BLaER1 treated with 17β-estradiol and CSF1 and Interleukin-3, amounts not matched to agents 10 nM and 100 nM (cell line): Measurements from ENCODE around the gene CREB3L1.

ENCODE experiments used
- H3K27ac ChIP-seq, 11 experiments: shearing (Covaris generic); formaldehyde crosslinking; 2 replicates each; pipeline ENCODE4 v1.8.1; 2022
- H3K27me3 ChIP-seq, 11 experiments: shearing (Covaris generic); formaldehyde crosslinking; 2 replicates each; pipeline ENCODE4 v1.8.1; 2022
- H3K36me3 ChIP-seq, 11 experiments: shearing (Covaris generic); formaldehyde crosslinking; 2 replicates each; pipeline ENCODE4 v1.8.1; 2022
- H3K4me1 ChIP-seq, 10 experiments: shearing (Covaris generic); formaldehyde crosslinking; 2 replicates each; pipeline ENCODE4 v1.8.1; 2022
- H3K4me2 ChIP-seq, 11 experiments: shearing (Covaris generic); formaldehyde crosslinking; 2 replicates each; pipeline ENCODE4 v1.8.1; 2022
- H3K4me3 ChIP-seq, 10 experiments: shearing (Covaris generic); formaldehyde crosslinking; 2 replicates each; pipeline ENCODE4 v1.8.1; 2022
- H3K9ac ChIP-seq, 11 experiments: shearing (Covaris generic); formaldehyde crosslinking; 2 replicates each; pipeline ENCODE4 v1.8.1; 2022
- H3K9me3 ChIP-seq, 11 experiments: shearing (Covaris generic); formaldehyde crosslinking; replicated peaks in 1 of 11; 2 replicates each; pipeline ENCODE4 v1.8.1; 2022
- H4K20me1 ChIP-seq, 11 experiments: shearing (Covaris generic); formaldehyde crosslinking; 2 replicates each; pipeline ENCODE4 v1.8.1; 2022
- Cebpa-rat ChIP-seq, 11 experiments: shearing (Covaris generic); IDR thresholded peaks; 2 replicates each; pipeline ENCODE4 v1.8.1; 2022

CREB3L1 gene

GRCh38 chr11:46277622-46278386 is at the start of gene CREB3L1:
TSS of gene CREB3L1 (plus strand) at chr11:46277662. CDS start at chr11:46278112, 450 bp downstream.
- peak within 1 kb of the TSS; percentile 30 to 70 (median 50); a peak in 18 of 22 replicates for H3K4me2 ChIP-seq
- peaks cover 61 to 78% (median 70%) of the 10 kb centered on the region in 11 experiments for H3K27me3 ChIP-seq
- H3K27ac ChIP-seq, result no peak within 1 kb of the TSS
- H3K9ac ChIP-seq, result no peak within 1 kb of the TSS; a peak in 1 of 22 replicates
- TF ChIP-seq Cebpa-rat (IDR thresholded peaks at IDR 0.05), result no peak
- H3K4me1 ChIP-seq, result peaks cover 22 to 48% (median 37%) of the 10 kb centered on the region in 10 experiments
- H3K9me3 ChIP-seq, result no peaks in the 10 kb centered on the region
- peak within 1 kb of the TSS in 7 of 10 experiments; percentile 10 to 56 (median 37); a peak in 9 of 20 replicates for H3K4me3 ChIP-seq
- peaks cover 0 to 11% (median 0%) of the 10 kb centered on the region in 11 experiments; a peak in 2 of 22 replicates for H4K20me1 ChIP-seq
- no peaks in the 10 kb centered on the region for H3K36me3 ChIP-seq

GRCh38 chr11:46229230-46229629 is 48.2 kb upstream of the CREB3L1 start:
- peak in 7 of 11 experiments; percentile 48 to 84 (median 57); a peak in 11 of 22 replicates for TF ChIP-seq Cebpa-rat (IDR thresholded peaks at IDR 0.05)
- H4K20me1 ChIP-seq, result no peaks in the 10 kb centered on the region
- peaks cover 0 to 6% (median 0%) of the 10 kb centered on the region in 11 experiments; a peak in 4 of 22 replicates for H3K9me3 ChIP-seq
- peak overlapping the region in 3 of 11 experiments; percentile 24 to 45 (median 37); a peak in 5 of 22 replicates for H3K4me2 ChIP-seq
- H3K9ac ChIP-seq, result no peak overlapping the region
- no peak overlapping the region; a peak in 1 of 22 replicates for H3K27ac ChIP-seq
- H3K4me3 ChIP-seq, result no peak overlapping the region
- peaks cover 0 to 11% (median 0%) of the 10 kb centered on the region in 10 experiments; a peak in 6 of 20 replicates for H3K4me1 ChIP-seq
- peaks cover 0 to 1% (median 0%) of the 10 kb centered on the region in 11 experiments; a peak in 2 of 22 replicates for H3K27me3 ChIP-seq
- H3K36me3 ChIP-seq, result no peaks in the 10 kb centered on the region

DNA sequence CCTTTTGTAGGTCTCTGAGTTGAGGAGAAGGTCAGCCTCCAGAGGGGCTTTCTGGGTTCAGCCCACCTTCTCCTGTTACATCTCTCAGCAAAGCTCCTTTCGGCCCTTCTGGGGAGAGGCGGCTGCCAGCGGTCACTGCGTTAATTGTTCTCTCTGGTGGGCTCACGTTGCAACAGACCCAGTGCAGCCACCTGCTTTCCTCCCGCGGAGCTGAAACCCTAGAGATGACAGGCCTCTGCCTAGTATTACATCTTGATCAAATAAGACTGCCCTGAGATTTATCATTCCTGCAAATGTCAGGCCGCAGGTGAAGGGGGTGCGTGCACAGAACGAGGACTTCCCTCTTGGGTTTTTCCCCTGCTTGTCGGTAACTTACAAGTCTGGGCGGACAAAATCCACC is 43.2 kb upstream of the CREB3L1 start:
- Histone ChIP-seq H3K27me3 (peaks cover 15 to 46% (median 38%) of the 10 kb centered on the region in 11 experiments), H3K36me3 (no peaks in the 10 kb centered on the region), H3K27ac (no peak overlapping the region), H3K4me2 (no peak overlapping the region), H3K4me1 (peaks cover 14 to 40% (median 29%) of the 10 kb centered on the region in 10 experiments), H3K9ac (no peak overlapping the region), H3K4me3 (no peak overlapping the region), H4K20me1 (no peaks in the 10 kb centered on the region), H3K9me3 (peaks cover 5 to 34% (median 9%) of the 10 kb centered on the region in 11 experiments; a peak in 18 of 22 replicates)
- no peak for TF ChIP-seq Cebpa-rat (IDR thresholded peaks at IDR 0.05)

- Histone ChIP-seq H4K20me1 (no peaks in the 10 kb centered on the region), H3K4me2 (peak overlapping the region in 6 of 11 experiments; percentile 6 to 93 (median 68); a peak in 11 of 22 replicates), H3K4me3 (no peak overlapping the region)
Measured at GRCh38 chr11:46235777-46236688, 41.4 kb upstream of the CREB3L1 start.

GRCh38 chr11:46236918-46237247 is 40.6 kb upstream of the CREB3L1 start:
- no peak for TF ChIP-seq Cebpa-rat (IDR thresholded peaks at IDR 0.05)
- H3K4me3 ChIP-seq, result peak overlapping the region in 2 of 10 experiments; percentile 59 to 68; a peak in 3 of 20 replicates
- no peaks in the 10 kb centered on the region for H3K36me3 ChIP-seq
- H3K4me2 ChIP-seq, result peak overlapping the region in 7 of 11 experiments; percentile 85 to 94 (median 91); a peak in 13 of 22 replicates
- peaks cover 16 to 41% (median 32%) of the 10 kb centered on the region in 10 experiments for H3K4me1 ChIP-seq
- peaks cover 5 to 34% (median 9%) of the 10 kb centered on the region in 11 experiments; a peak in 18 of 22 replicates for H3K9me3 ChIP-seq
- H3K27ac ChIP-seq, result peak overlapping the region in 3 of 11 experiments; percentile 15 to 71 (median 30); a peak in 4 of 22 replicates
- H4K20me1 ChIP-seq, result no peaks in the 10 kb centered on the region
- H3K27me3 ChIP-seq, result peaks cover 15 to 54% (median 39%) of the 10 kb centered on the region in 11 experiments
- 0 out of 22 replicates have a peak overlapping the region, but pooled peaks of 1 of the 11 experiments have one; percentile 21 for H3K9ac ChIP-seq

More at GRCh38 chr11:46235777-46236688, 41.4 kb upstream of the CREB3L1 start:
- peak in 1 of 11 experiments; percentile 35; a peak in 1 of 22 replicates for TF ChIP-seq Cebpa-rat (IDR thresholded peaks at IDR 0.05)
- H3K36me3 ChIP-seq, result no peaks in the 10 kb centered on the region
- H3K27ac ChIP-seq, result peak overlapping the region in 5 of 11 experiments; percentile 23 to 71 (median 33); a peak in 5 of 22 replicates
- peaks cover 16 to 41% (median 32%) of the 10 kb centered on the region in 10 experiments for H3K4me1 ChIP-seq
- H3K9ac ChIP-seq, result no peak overlapping the region
- peaks cover 15 to 54% (median 39%) of the 10 kb centered on the region in 11 experiments for H3K27me3 ChIP-seq
- peaks cover 5 to 34% (median 9%) of the 10 kb centered on the region in 11 experiments; a peak in 18 of 22 replicates for H3K9me3 ChIP-seq

DNA sequence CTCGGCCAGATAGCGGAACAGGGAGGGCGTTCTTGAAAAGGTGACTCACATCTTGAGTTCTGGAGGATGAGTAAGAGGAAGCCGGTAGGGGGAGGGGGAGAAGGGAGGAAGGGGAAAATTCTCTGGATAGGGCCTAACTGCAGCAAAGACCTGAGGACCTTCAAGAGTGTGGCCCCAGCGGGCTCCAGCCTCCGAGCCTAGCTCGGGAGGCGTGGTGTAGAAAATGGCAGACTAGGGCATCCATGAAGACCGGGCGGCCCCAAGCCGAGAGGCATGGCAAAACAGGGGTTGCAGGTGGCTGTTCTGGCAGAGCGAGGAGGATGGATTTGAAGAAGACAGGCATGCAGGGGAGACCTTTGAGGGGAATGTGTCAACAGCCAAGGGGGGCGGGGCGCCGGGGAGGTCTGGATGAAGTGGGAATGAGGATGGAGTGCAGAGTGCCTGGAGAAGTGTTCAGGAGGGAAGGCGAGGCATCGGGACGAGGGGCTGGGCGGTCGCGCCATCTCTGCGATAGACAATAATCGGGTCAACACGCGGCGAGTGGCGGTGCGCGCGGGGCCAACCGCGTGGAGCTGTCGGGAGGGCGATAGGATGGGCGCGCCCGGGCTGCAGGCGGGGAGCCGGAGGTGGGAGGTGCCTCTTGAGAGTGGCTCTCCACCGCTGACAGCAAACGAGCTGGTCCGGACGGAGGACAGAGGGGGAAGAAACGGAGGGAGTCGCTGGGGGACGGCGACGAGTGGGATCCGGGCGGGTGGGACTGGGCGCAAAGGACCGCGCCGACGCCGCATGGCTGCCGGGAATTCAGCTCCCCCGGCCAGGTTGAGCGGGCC is 40.0 kb upstream of the CREB3L1 start:
- peaks cover 5 to 34% (median 9%) of the 10 kb centered on the region in 11 experiments; a peak in 18 of 22 replicates for H3K9me3 ChIP-seq
- peaks cover 18 to 47% (median 34%) of the 10 kb centered on the region in 10 experiments for H3K4me1 ChIP-seq
- no peaks in the 10 kb centered on the region for H4K20me1 ChIP-seq
- H3K27me3 ChIP-seq, result peaks cover 15 to 54% (median 39%) of the 10 kb centered on the region in 11 experiments
- H3K9ac ChIP-seq, result peak overlapping the region in 7 of 11 experiments; percentile 19 to 63 (median 47); a peak in 7 of 22 replicates
- H3K36me3 ChIP-seq, result no peaks in the 10 kb centered on the region
- peak overlapping the region in 9 of 10 experiments; percentile 45 to 68 (median 55); a peak in 17 of 20 replicates for H3K4me3 ChIP-seq
- H3K27ac ChIP-seq, result peak overlapping the region in 3 of 11 experiments; percentile 30 to 71 (median 30); a peak in 4 of 22 replicates
- H3K4me2 ChIP-seq, result peak overlapping the region; percentile 75 to 94 (median 89)
- no peak for TF ChIP-seq Cebpa-rat (IDR thresholded peaks at IDR 0.05)

DNA sequence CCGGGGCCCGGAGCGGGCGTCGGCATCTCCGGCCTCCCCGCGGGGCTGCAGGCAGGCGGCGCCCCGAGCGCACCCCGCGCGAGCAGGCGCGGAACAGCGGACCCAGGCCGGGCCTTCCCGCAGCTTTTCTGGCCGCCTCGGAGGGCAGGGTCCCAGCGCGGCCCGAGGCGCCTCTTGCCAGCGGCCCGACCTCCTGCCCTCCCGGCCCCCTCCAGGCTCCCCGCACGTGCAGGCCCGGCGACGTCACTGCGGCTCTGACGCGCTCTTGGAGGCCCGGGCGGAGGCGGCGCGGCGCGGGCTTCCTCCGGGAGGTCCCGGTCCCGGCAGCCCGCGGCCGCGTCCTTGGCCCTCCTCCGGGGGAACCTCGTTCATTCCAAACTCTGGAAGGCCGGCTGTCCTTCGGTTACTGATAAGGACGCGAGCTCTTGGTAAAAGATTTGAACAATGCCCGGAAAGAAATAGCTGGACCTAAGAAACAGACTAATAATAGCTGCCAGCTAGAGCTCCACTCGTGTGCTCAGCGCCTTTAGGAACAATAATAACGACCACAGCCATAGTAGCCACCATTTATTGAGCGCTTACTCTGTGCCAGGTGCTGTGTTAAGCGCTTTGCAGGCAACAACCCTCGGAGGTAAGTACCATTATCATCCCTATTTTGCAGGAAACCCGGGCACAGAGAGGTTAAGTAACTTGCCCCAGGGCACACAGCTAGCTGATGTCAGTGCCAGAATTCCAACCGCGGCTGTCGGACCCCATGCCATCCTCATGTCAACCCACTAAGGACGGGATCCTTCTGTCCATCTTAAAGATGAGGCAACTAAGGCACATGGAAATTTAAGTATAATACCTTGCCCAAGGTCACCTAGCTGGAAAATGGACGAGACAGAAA is 39.1 kb upstream of the CREB3L1 start:
- Histone ChIP-seq H3K27ac (peak overlapping the region in 4 of 11 experiments; percentile 7 to 41 (median 21); a peak in 3 of 22 replicates), H3K4me1 (peaks cover 26 to 53% (median 40%) of the 10 kb centered on the region in 10 experiments), H3K4me3 (peak overlapping the region; percentile 45 to 68 (median 54)), H3K27me3 (peaks cover 15 to 54% (median 39%) of the 10 kb centered on the region in 11 experiments), H3K4me2 (peak overlapping the region; percentile 75 to 94 (median 89)), H3K9me3 (peaks cover 5 to 30% (median 6%) of the 10 kb centered on the region in 11 experiments; a peak in 18 of 22 replicates), H4K20me1 (no peaks in the 10 kb centered on the region), H3K36me3 (no peaks in the 10 kb centered on the region), H3K9ac (peak overlapping the region in 10 of 11 experiments; percentile 19 to 63 (median 44); a peak in 12 of 22 replicates)
- TF ChIP-seq Cebpa-rat (IDR thresholded peaks at IDR 0.05), result no peak
